NT2/D1 (cell line): Measurements from ENCODE around the gene C6orf62.
"Not testable (repeated sequence)": the region's sequence is repeated elsewhere in the genome, so short reads cannot be mapped to it uniquely, and the experiment has no call there.

Experiments
- SUZ12 ChIP-seq: IDR thresholded peaks from 2 replicates; pipeline ENCODE4 v1.6.1; 2011; ENCODE audit not compliant: insufficient read length, insufficient read depth; ENCODE audit errors: extremely low read depth
- YY1 ChIP-seq: IDR thresholded peaks from 2 replicates; pipeline ENCODE4 v1.6.1; 2011; ENCODE audit not compliant: insufficient read length, insufficient read depth
- ZNF274 ChIP-seq: IDR thresholded peaks from 2 replicates; pipeline ENCODE4 v1.6.1; 2011; ENCODE audit warnings: mild to moderate bottlenecking, low read depth, low read length

DNA sequence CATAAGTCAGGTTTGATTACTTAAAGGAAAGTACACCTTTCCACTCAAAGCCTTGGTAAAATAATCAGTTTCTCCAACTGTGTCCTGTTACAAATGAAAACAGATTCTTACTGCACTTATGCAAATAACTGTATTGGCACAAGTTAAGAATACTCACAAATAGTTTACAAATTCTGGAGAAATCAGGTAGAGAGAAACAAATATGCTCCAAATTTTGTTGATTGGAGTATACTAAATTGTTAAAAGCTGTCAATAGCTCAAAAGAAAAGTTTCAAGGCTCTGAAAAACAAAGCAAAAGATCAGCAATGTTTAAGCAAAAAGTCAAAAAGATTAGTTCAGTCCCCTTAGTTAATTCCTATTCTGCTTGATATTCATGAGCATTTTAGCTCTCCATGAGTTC, 48.5 kb downstream of the C6orf62 start:
- not testable (repeated sequence) for TF ChIP-seq ZNF274, YY1, SUZ12
